ENCODE measurements around the gene GAREM2.

DNA sequence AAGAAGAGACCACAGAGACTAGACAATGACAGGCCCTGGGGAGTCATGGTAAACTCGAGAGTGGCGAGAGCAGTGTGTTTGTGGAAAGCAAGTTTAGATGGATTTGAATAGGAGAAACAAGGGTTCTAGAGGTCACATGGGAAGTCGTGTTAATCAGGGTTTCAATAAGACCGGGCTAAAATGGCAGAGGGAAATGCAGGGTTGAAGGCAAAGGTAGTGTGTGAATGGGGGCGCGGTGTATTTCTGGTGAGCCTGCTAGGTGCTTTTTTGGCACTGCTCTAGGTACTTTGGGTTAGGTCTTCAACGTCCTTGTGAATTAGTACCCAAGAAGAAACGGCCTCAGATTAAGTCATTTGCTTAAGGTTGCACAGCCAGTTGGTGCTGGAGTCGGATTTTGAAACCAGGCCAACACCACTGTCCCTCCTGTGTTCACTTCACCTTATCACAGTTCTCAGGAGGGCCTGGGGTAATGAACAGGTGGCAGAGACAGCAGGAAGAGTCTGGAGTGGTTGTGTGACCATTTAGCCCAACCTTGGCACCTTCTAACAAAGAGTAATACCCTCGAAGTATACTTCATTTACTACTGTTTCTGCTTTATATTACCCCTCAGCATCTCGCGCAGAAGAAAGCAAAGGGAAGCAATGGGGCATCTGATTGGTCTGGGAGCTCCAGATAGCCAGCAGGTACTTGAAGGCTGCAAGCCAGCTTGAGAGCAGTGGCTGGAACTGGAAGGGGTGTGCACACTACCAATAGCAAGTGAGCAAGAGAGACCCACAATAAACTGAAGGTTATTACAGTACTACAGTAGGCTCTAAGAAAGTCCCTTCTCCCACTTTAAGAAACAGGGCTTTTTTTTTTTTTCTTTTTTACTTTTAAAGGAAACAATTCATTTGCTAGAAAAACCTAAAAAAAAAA lies 33.4 kb upstream of the GAREM2 start:
- TF ChIP-seq, protein P1, sequence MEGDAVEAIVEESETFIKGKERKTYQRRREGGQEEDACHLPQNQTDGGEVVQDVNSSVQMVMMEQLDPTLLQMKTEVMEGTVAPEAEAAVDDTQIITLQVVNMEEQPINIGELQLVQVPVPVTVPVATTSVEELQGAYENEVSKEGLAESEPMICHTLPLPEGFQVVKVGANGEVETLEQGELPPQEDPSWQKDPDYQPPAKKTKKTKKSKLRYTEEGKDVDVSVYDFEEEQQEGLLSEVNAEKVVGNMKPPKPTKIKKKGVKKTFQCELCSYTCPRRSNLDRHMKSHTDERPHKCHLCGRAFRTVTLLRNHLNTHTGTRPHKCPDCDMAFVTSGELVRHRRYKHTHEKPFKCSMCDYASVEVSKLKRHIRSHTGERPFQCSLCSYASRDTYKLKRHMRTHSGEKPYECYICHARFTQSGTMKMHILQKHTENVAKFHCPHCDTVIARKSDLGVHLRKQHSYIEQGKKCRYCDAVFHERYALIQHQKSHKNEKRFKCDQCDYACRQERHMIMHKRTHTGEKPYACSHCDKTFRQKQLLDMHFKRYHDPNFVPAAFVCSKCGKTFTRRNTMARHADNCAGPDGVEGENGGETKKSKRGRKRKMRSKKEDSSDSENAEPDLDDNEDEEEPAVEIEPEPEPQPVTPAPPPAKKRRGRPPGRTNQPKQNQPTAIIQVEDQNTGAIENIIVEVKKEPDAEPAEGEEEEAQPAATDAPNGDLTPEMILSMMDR (IDR thresholded peaks at IDR 0.05), result no peak
- TF ChIP-seq POLR2AphosphoS5 (IDR thresholded peaks at IDR 0.05) (no peak), POLR2A (IDR thresholded peaks at IDR 0.05) (no peak), EP300 (IDR thresholded peaks at IDR 0.05) (no peak)
